KBM-7 (cell line): ENCODE results near the gene MAN1A1.
A peak's percentile ranks its signal among the peaks of the same experiment; 100 is the strongest.

Experiments used
- DNase-seq: peaks from one replicate; pipeline ENCODE4 v3.0.0-alpha.2; 2015
- in situ Hi-C: fragments of 300-500 bp; cut with MboI; formaldehyde crosslinking; loops from 2 replicates; pipeline ENCODE4 v1.14.3; 2020; ENCODE audit warnings: low sequenced_read_pairs, low pct_unique_long_range_greater_than_20kb, mixed read lengths

The MAN1A1 gene

DNA sequence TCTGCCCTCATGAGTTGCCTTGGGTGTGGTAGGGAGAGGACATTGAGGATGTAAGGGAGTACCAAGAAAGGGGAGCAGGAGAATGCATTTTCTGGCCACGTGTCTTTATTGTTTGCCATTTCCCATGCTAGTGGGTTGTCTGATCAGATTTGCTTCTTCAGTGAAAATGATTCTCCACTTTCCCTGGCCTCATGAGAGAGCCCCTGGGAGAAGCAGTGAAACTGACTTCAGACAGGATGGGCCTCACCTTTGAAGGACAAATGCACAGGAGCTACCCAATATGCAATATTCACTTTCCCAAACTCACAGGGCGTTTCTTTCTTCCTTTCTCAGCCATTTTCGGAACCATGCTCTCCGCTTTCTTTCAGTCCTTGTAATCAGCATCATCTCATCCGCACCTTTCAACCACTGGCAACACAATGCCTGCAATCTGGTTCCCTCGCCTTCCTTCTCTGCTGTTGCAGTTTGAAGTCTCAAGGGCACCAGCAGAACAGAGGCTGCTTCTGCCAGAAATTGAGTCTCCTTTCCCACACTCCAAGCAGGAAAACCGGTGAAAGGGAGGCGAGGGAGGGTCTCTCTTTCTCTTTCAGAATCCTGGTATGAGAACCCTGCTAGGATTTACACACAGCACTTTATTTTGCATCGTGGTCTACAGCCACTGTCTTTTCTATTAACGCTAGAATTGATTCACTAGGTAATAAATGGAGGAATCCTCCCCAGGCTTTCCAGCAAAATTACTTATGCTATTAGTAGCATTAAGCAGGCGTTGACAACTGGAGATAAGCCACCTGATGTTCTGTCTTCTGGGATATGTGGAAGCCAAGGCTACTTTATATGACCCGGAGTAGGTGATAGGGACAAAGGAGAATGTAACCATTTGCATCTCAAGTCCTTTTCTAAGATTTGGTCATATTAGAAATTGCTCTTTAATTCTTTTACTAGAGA lies 209.1 kb downstream of the MAN1A1 start:
- in situ Hi-C loops: loop anchor here (25.0 kb wide), 2 partner anchors 322 to 597 kb away; no protein-coding TSS in a partner anchor
- no peak for DNase-seq

- in situ Hi-C loops: loop anchor here (25.0 kb wide), 2 partner anchors 323 to 598 kb away; no protein-coding TSS in a partner anchor
- peak; percentile 11 for DNase-seq
Measured at GRCh38 chr6:119138906-119139541, 210.5 kb downstream of the MAN1A1 start.

- in situ Hi-C loops: loop anchor here (25.0 kb wide), 2 partner anchors 325 to 600 kb away; no protein-coding TSS in a partner anchor
Measured at GRCh38 chr6:119137194-119138072, 212.1 kb downstream of the MAN1A1 start.

GRCh38 chr6:119134752-119135151 lies 214.8 kb downstream of the MAN1A1 start:
- in situ Hi-C loops: loop anchor here (25.0 kb wide), 2 partner anchors 328 to 603 kb away; no protein-coding TSS in a partner anchor

More at GRCh38 chr6:119137194-119138072, 212.1 kb downstream of the MAN1A1 start:
- DNase-seq: peak; percentile 47

GRCh38 chr6:119133400-119133799 lies 216.2 kb downstream of the MAN1A1 start:
- no peak for DNase-seq
- in situ Hi-C loops: loop anchor here (25.0 kb wide), 2 partner anchors 329 to 604 kb away; no protein-coding TSS in a partner anchor

More at GRCh38 chr6:119134752-119135151, 214.8 kb downstream of the MAN1A1 start:
- DNase-seq: no peak

GRCh38 chr6:119132261-119132981 lies 217.1 kb downstream of the MAN1A1 start:
- in situ Hi-C loops: loop anchor here (25.0 kb wide), 2 partner anchors 330 to 605 kb away; no protein-coding TSS in a partner anchor
- DNase-seq: no peak

GRCh38 chr6:119129968-119130484 lies 219.5 kb downstream of the MAN1A1 start:
- DNase-seq: no peak
- in situ Hi-C loops: loop anchor here (25.0 kb wide), 2 partner anchors 332 to 607 kb away; no protein-coding TSS in a partner anchor

GRCh38 chr6:119129148-119129967 lies 220.2 kb downstream of the MAN1A1 start:
- in situ Hi-C loops: loop anchor here (25.0 kb wide), 2 partner anchors 333 to 608 kb away; no protein-coding TSS in a partner anchor
- peak; percentile 72 for DNase-seq

GRCh38 chr6:119128252-119128912 lies 221.2 kb downstream of the MAN1A1 start:
- DNase-seq: no peak
- in situ Hi-C loops: loop anchor here (25.0 kb wide), 2 partner anchors 334 to 609 kb away; no protein-coding TSS in a partner anchor

DNA sequence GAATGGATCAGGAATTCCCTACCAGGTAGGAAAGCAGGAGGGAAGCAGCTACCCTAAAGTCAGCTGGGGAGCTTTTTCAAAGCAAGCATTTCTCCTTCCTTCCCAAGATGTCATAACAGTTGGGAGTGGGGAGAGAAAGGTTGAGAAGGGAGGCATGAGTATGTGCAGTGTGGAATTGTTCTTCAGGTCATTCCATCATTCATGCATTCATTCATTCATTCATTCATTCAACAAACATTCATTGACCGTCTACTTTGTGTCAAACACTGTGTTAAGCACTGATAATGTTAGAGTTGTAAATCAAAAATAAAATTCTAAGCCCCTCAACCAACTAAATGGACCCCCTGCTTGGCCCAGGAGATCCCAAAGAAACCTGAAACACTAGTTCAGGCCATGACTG lies 221.9 kb downstream of the MAN1A1 start:
- DNase-seq: no peak
- in situ Hi-C loops: loop anchor here (25.0 kb wide), 2 partner anchors 335 to 610 kb away; no protein-coding TSS in a partner anchor
